Measurements from ENCODE around the gene ADCY4. TPM values are rescaled to one million over a fixed set of nuclear protein-coding genes. Genes with fewer than 3 reads are reported as not detected.

Gene ADCY4
- total and polyA plus RNA-seq, 2 of the 8 experiments (the other 6 are each of a cell fraction or from before 2014, with no cell fraction given), result 0.27 to 0.35 TPM

- 0 out of 2 replicates have a peak, but pooled peaks cover 2% of the 10 kb centered on the region for H3K23me2 ChIP-seq (ENCODE audit: low read depth, low read length)
- H4K91ac ChIP-seq (replicated peaks; ENCODE audit: insufficient read length, low read length), result no peak overlapping the region
- no peaks in the 10 kb centered on the region for H3K79me2 ChIP-seq (ENCODE audit: control insufficient read depth in 1 of 2, insufficient read depth in 2 of 2, low read length in 2 of 2)
- H3K4me2 ChIP-seq (ENCODE audit: insufficient read depth in 1 of 2, low read depth in 2 of 2, low read length in 2 of 2), result no peak overlapping the region
- H3K14ac ChIP-seq (ENCODE audit: insufficient read length), result no peak overlapping the region
- no peak overlapping the region for H2BK20ac ChIP-seq (ENCODE audit: low read length)
- no peak overlapping the region for H3K9ac ChIP-seq (replicated peaks in 1 of 4; ENCODE audit: extremely low read depth in 1 of 4, low read depth in 3 of 4, low read length in 3 of 4)
- H2BK120ac ChIP-seq (replicated peaks; ENCODE audit: low read depth, low read length), result no peak overlapping the region
- H3K23ac ChIP-seq (ENCODE audit: insufficient read length), result no peak overlapping the region
- no peak overlapping the region for H3K4ac ChIP-seq (replicated peaks; ENCODE audit: insufficient read length, low read depth, low read length)
- peaks cover 0 to 11% (median 8%) of the 10 kb centered on the region in 4 experiments; a peak in 5 of 7 replicates for H3K27me3 ChIP-seq (replicated peaks in 1 of 4; ENCODE audit: control insufficient read depth in 3 of 4, extremely low read depth in 1 of 4, insufficient read depth in 3 of 4, low read length in 3 of 4)
- no peak for DNase-seq (ENCODE audit: low read depth in 1 of 2, low spot score in 2 of 2)
- no peak overlapping the region for H2AK5ac ChIP-seq (ENCODE audit: low read depth, low read length)
- no peak overlapping the region for H3K18ac ChIP-seq (ENCODE audit: extremely low read depth, low read length)
- H4K5ac ChIP-seq (ENCODE audit: insufficient read length, low read depth, low read length), result no peak overlapping the region
- H2BK12ac ChIP-seq (ENCODE audit: low read depth, low read length), result no peak overlapping the region
- no peaks in the 10 kb centered on the region for H3K36me3 ChIP-seq (ENCODE audit: control insufficient read depth in 2 of 4, insufficient read depth in 4 of 4, low read length in 3 of 4)
- POLR2A ChIA-PET (ENCODE audit: partially characterized antibody), result interaction anchor here (0.6 to 1.0 kb wide), 2 partner anchors 89 to 133 kb away, joined by 3 to 4 read pairs; no protein-coding TSS in a partner anchor
- no peak overlapping the region for H3K56ac ChIP-seq (replicated peaks; ENCODE audit: insufficient read length, low read depth, low read length)
- H2AFZ ChIP-seq (ENCODE audit: low read length), result no peak overlapping the region
- no peaks in the 10 kb centered on the region for H3K9me3 ChIP-seq (ENCODE audit: insufficient read depth in 2 of 2, low read depth in 1 of 2, low read length in 1 of 2)
- CTCF ChIA-PET (ENCODE audit: partially characterized antibody), result interaction anchor here (0.6 to 4.4 kb wide), 17 partner anchors 9 to 88 kb away, joined by 3 to 33 read pairs (median 4); partner anchors contain the start of genes ADCY4, CIDEB, NYNRIN and RIPK3
- H2BK15ac ChIP-seq (ENCODE audit: low read length), result no peak overlapping the region
- WGBS, 2 experiments (ENCODE audit: extremely low coverage in 1 of 2, insufficient coverage in 1 of 2, insufficient read length in 1 of 2, insufficient replicate concordance in 2 of 2, low coverage in 1 of 2, low lambda C conversion rate in 2 of 2, missing lambda C conversion rate in 1 of 2), result 90% methylated on average over 2 of the region's 2 CpGs; no CpG with 5 or more reads in 1 of the 2 experiments
- no peaks in the 10 kb centered on the region for H3K79me1 ChIP-seq (ENCODE audit: low read depth, low read length)
- no peak for TF ChIP-seq RBBP5 (IDR thresholded peaks at IDR 0.05; ENCODE audit: borderline replicate concordance, low read depth, low read length)
- no peak for TF ChIP-seq CREB1 (IDR thresholded peaks at IDR 0.05)
- no peak for TF ChIP-seq E2F6 (IDR thresholded peaks at IDR 0.05)
- no peak for TF ChIP-seq SAP30 (IDR thresholded peaks at IDR 0.05; ENCODE audit: insufficient read depth, insufficient replicate concordance, low read length)
- no peak for TF ChIP-seq TAF7 (optimal IDR thresholded peaks at IDR 0.05; ENCODE audit: borderline replicate concordance, low read depth, low read length)
- TF ChIP-seq NRF1 (IDR thresholded peaks at IDR 0.05; ENCODE audit: low read depth, low read length), result no peak
- no peak for TF ChIP-seq CTBP2 (IDR thresholded peaks at IDR 0.05; ENCODE audit: borderline replicate concordance, insufficient read depth, insufficient read length, low read length)
- TF ChIP-seq KDM1A (IDR thresholded peaks at IDR 0.05; ENCODE audit: borderline replicate concordance, low read length), result no peak
- no peak for TF ChIP-seq SIN3A (conservative IDR thresholded peaks at IDR 0.05 in 1 of 2, IDR thresholded peaks at IDR 0.05 in 1 of 2; ENCODE audit: low read depth in 1 of 2, low read length in 2 of 2)
- no peak for TF ChIP-seq EGR1 (IDR thresholded peaks at IDR 0.05; ENCODE audit: borderline replicate concordance, low read depth, low read length)
- peaks cover 0 to 2% of the 10 kb centered on the region in 2 experiments for H4K20me1 ChIP-seq (replicated peaks in 1 of 2; ENCODE audit: control insufficient read depth in 1 of 2, insufficient read depth in 2 of 2, low read length in 2 of 2)
- no peak for FAIRE-seq
- no peak overlapping the region for H3K4me3 ChIP-seq (ENCODE audit: extremely low read depth in 1 of 4, insufficient read depth in 2 of 4, low read depth in 3 of 4, low read length in 4 of 4)
- H3K4me1 ChIP-seq (replicated peaks in 1 of 4; ENCODE audit: control insufficient read depth in 3 of 4, insufficient read depth in 4 of 4, low read length in 3 of 4), result no peaks in the 10 kb centered on the region
- no peak overlapping the region for H4K8ac ChIP-seq (ENCODE audit: extremely low read depth, insufficient read depth, low read length)
- H3K27ac ChIP-seq (ENCODE audit: low read depth, low read length), result no peak overlapping the region
- no peak overlapping the region for H2BK5ac ChIP-seq (ENCODE audit: low read depth, low read length)
These were observed 13.3 kb upstream of the ADCY4 start for GRCh38 chr14:24348186-24348585.
